ENCODE measurements around the gene FYN. TPM values are rescaled to one million over a fixed set of nuclear protein-coding genes. Genes with fewer than 3 reads are reported as not detected.

FYN gene
- total and polyA plus RNA-seq, 2 experiments from 2014 or later: 58.6 to 166 TPM

GRCh38 chr6:111850295-111850937, 22.8 kb downstream of the FYN start:
- H2AFZ ChIP-seq: no peak overlapping the region
- no peaks in the 10 kb centered on the region for H3K27me3 ChIP-seq (replicated peaks; ENCODE audit: insufficient read depth)
- H3K27ac ChIP-seq: no peak overlapping the region
- no peak for TF ChIP-seq EZH2 (IDR thresholded peaks at IDR 0.05; ENCODE audit: insufficient read depth, poor library complexity, severe bottlenecking)
- no peak for TF ChIP-seq EZH2phosphoT487 (IDR thresholded peaks at IDR 0.05; ENCODE audit: insufficient read depth, low read depth)
- no peak for DNase-seq
- H3K36me3 ChIP-seq (ENCODE audit: low read depth): no peaks in the 10 kb centered on the region
- H3K4me2 ChIP-seq (ENCODE audit: unreplicated experiment): no peak overlapping the region
- no peak overlapping the region for H3K4me3 ChIP-seq
- 76 to 79% methylated on average over 10 of the region's 10 CpGs for WGBS, 2 experiments (ENCODE audit: low coverage in 1 of 2, low lambda C conversion rate in 2 of 2, missing lambda C conversion rate in 2 of 2)
- H4K20me1 ChIP-seq (ENCODE audit: insufficient read depth): peaks cover 29% of the 10 kb centered on the region; the same call in 1 of the 2 replicates
- no peak overlapping the region for H3K9ac ChIP-seq
- peaks cover 100% of the 10 kb centered on the region for H3K79me2 ChIP-seq (ENCODE audit: insufficient read depth)
- peaks cover 26% of the 10 kb centered on the region for H3K4me1 ChIP-seq (ENCODE audit: insufficient read depth)
- 0 out of 2 replicates have a peak, but pooled peaks cover 15% of the 10 kb centered on the region for H3F3A ChIP-seq (ENCODE audit: insufficient read depth)
- in situ Hi-C loops (cut with MboI): no loop called here
- H3K9me3 ChIP-seq (ENCODE audit: low read depth): no peaks in the 10 kb centered on the region
- no peaks in the 10 kb centered on the region for H3K9me2 ChIP-seq (ENCODE audit: insufficient read depth)

GRCh38 chr6:111849298-111849697, 24.0 kb downstream of the FYN start:
- no peak overlapping the region for H2AFZ ChIP-seq
- H3K4me3 ChIP-seq: no peak overlapping the region
- DNase-seq: no peak
- H3K4me2 ChIP-seq (ENCODE audit: unreplicated experiment): no peak overlapping the region
- TF ChIP-seq EZH2 (IDR thresholded peaks at IDR 0.05; ENCODE audit: insufficient read depth, poor library complexity, severe bottlenecking) (no peak), EZH2phosphoT487 (IDR thresholded peaks at IDR 0.05; ENCODE audit: insufficient read depth, low read depth) (no peak)
- peaks cover 100% of the 10 kb centered on the region for H3K79me2 ChIP-seq (ENCODE audit: insufficient read depth)
- H3K27ac ChIP-seq: no peak overlapping the region
- H3K27me3 ChIP-seq (replicated peaks; ENCODE audit: insufficient read depth): no peaks in the 10 kb centered on the region
- H3K9me2 ChIP-seq (ENCODE audit: insufficient read depth): no peaks in the 10 kb centered on the region
- in situ Hi-C loops (cut with MboI): no loop called here
- WGBS, 2 experiments (ENCODE audit: low coverage in 1 of 2, low lambda C conversion rate in 2 of 2, missing lambda C conversion rate in 2 of 2): 82 to 86% methylated on average over 5 of the region's 5 CpGs
- H4K20me1 ChIP-seq (ENCODE audit: insufficient read depth): peaks cover 29% of the 10 kb centered on the region; the same call in 1 of the 2 replicates
- H3K9ac ChIP-seq: no peak overlapping the region
- no peaks in the 10 kb centered on the region; the same call in 1 of the 2 replicates for H3K36me3 ChIP-seq (ENCODE audit: low read depth)
- H3F3A ChIP-seq (ENCODE audit: insufficient read depth): 0 out of 2 replicates have a peak, but pooled peaks cover 15% of the 10 kb centered on the region
- H3K4me1 ChIP-seq (ENCODE audit: insufficient read depth): peaks cover 26% of the 10 kb centered on the region
- no peaks in the 10 kb centered on the region for H3K9me3 ChIP-seq (ENCODE audit: low read depth)

GRCh38 chr6:111848262-111848812, 24.9 kb downstream of the FYN start:
- Histone ChIP-seq H3K4me2 (ENCODE audit: unreplicated experiment) (no peak overlapping the region), H3K36me3 (ENCODE audit: low read depth) (no peaks in the 10 kb centered on the region; the same call in 1 of the 2 replicates), H3K9me2 (ENCODE audit: insufficient read depth) (no peaks in the 10 kb centered on the region), H2AFZ (no peak overlapping the region), H3F3A (ENCODE audit: insufficient read depth) (0 out of 2 replicates have a peak, but pooled peaks cover 15% of the 10 kb centered on the region), H4K20me1 (ENCODE audit: insufficient read depth) (peaks cover 29% of the 10 kb centered on the region; the same call in 1 of the 2 replicates), H3K9ac (no peak overlapping the region), H3K79me2 (ENCODE audit: insufficient read depth) (peaks cover 100% of the 10 kb centered on the region), H3K4me1 (ENCODE audit: insufficient read depth) (peaks cover 26% of the 10 kb centered on the region), H3K9me3 (ENCODE audit: low read depth) (no peaks in the 10 kb centered on the region), H3K27me3 (replicated peaks; ENCODE audit: insufficient read depth) (no peaks in the 10 kb centered on the region), H3K4me3 (no peak overlapping the region), H3K27ac (no peak overlapping the region)
- 90 to 92% methylated on average over 7 of the region's 7 CpGs for WGBS, 2 experiments (ENCODE audit: low coverage in 1 of 2, low lambda C conversion rate in 2 of 2, missing lambda C conversion rate in 2 of 2)
- in situ Hi-C loops (cut with MboI): no loop called here
- no peak for DNase-seq
- TF ChIP-seq EZH2 (IDR thresholded peaks at IDR 0.05; ENCODE audit: insufficient read depth, poor library complexity, severe bottlenecking) (no peak), EZH2phosphoT487 (IDR thresholded peaks at IDR 0.05; ENCODE audit: insufficient read depth, low read depth) (no peak)

GRCh38 chr6:111846492-111847409, 26.5 kb downstream of the FYN start:
- DNase-seq: peak; percentile 43
- peaks cover 22% of the 10 kb centered on the region; the same call in 1 of the 2 replicates for H4K20me1 ChIP-seq (ENCODE audit: insufficient read depth)
- no peak overlapping the region for H2AFZ ChIP-seq
- no peak overlapping the region for H3K9ac ChIP-seq
- H3K4me3 ChIP-seq: no peak overlapping the region
- TF ChIP-seq EZH2phosphoT487 (IDR thresholded peaks at IDR 0.05; ENCODE audit: insufficient read depth, low read depth) (no peak), EZH2 (IDR thresholded peaks at IDR 0.05; ENCODE audit: insufficient read depth, poor library complexity, severe bottlenecking) (no peak)
- 33 to 35% methylated on average over 5 of the region's 5 CpGs for WGBS, 2 experiments (ENCODE audit: low coverage in 1 of 2, low lambda C conversion rate in 2 of 2, missing lambda C conversion rate in 2 of 2)
- H3K9me3 ChIP-seq (ENCODE audit: low read depth): no peaks in the 10 kb centered on the region
- H3K27me3 ChIP-seq (replicated peaks; ENCODE audit: insufficient read depth): no peaks in the 10 kb centered on the region
- in situ Hi-C loops (cut with MboI): no loop called here
- peaks cover 13% of the 10 kb centered on the region for H3K4me1 ChIP-seq (ENCODE audit: insufficient read depth)
- H3K79me2 ChIP-seq (ENCODE audit: insufficient read depth): peaks cover 100% of the 10 kb centered on the region
- H3K4me2 ChIP-seq (ENCODE audit: unreplicated experiment): peak overlapping the region; percentile 9
- H3F3A ChIP-seq (ENCODE audit: insufficient read depth): 0 out of 2 replicates have a peak, but pooled peaks cover 15% of the 10 kb centered on the region
- no peak overlapping the region for H3K27ac ChIP-seq
- H3K9me2 ChIP-seq (ENCODE audit: insufficient read depth): no peaks in the 10 kb centered on the region
- H3K36me3 ChIP-seq (ENCODE audit: low read depth): no peaks in the 10 kb centered on the region; the same call in 1 of the 2 replicates
